GM12892 (cell line): ENCODE measurements around the gene CCDC74B.
"Not testable (repeated sequence)": the region's sequence is repeated elsewhere in the genome, so short reads cannot be mapped to it uniquely, and the experiment has no call there.

Experiments
- POLR2A ChIP-seq: IDR thresholded peaks from 2 replicates; pipeline ENCODE4 v1.6.1; 2011; ENCODE audit warnings: low read depth, low read length, control low read depth
- POLR2AphosphoS5 ChIP-seq: IDR thresholded peaks from 2 replicates; pipeline ENCODE4 v1.6.1; 2011; ENCODE audit warnings: low read depth, low read length, control low read depth
- TAF1 ChIP-seq: IDR thresholded peaks from 2 replicates; pipeline ENCODE4 v1.6.1; 2011; ENCODE audit warnings: low read depth, mild to moderate bottlenecking, control low read depth, low read length, borderline replicate concordance

DNA sequence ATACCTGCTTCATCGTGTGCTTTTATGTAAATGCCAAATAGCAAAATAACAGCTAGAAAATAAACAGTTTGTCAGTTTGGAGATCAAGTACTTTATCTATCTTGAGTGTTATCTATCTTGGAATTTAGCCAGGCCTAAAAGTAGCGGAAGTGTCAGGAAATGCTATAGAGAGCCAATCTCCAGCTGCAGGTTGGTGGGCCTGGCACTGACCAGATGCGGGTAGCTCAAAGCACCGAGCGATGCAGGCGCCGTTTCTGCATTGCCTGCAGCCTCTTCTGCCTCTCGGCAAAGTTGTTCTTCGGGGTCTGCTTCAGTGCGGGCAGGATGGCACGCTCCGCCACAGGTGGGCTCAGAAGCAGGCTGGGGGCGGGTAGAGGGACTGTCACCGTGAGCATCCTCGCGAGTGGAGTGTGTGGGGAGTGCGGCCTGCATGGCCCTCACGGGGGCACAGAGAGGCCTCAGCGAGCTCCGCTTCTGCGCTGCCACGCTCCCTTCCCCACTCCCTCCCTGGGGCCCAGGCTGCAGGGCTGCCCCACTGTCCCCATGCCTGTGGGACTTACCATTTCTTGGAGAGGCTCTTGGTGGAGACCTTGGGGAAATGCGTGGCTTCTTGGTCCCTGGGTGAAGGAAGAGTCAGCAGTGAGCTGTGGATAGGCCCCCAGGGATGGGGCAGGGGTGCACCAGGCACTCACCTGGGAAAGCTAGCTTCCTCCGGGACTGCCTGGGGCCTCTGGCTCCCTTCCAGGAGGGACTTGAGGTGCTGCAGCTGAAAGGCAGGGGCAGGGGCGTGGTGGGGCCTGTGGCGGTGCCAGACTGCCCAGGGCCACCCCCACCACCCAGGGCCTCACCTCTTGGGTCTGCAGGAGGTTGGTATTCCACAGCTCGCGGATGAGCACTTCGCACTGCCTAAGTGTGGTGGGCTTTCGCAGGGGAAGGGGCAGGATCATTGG is 5.3 kb downstream of the CCDC74B start:
- TF ChIP-seq POLR2AphosphoS5, POLR2A, TAF1: not testable (repeated sequence)
